Esophagus (tissue), 2 donors: ENCODE results near the gene CRYBB2. TPM values are rescaled to one million over a fixed set of nuclear protein-coding genes. Genes with fewer than 3 reads are reported as not detected.
"Not testable (repeated sequence)": the region's sequence is repeated elsewhere in the genome, so short reads cannot be mapped to it uniquely, and the experiment has no call there.

Source experiments
- H3K27ac ChIP-seq, 2 donors: one replicate each; pipeline ENCODE4 v1.5.1; 2013; ENCODE audit warnings: low read depth in 2 of 2, mild to moderate bottlenecking in 2 of 2, inconsistent platforms in 1 of 2, low read length in 1 of 2, moderate library complexity in 1 of 2
- H3K27me3 ChIP-seq, 2 donors: one replicate each; pipeline ENCODE4 v1.6.1; 2013; ENCODE audit warnings: low read length in 2 of 2, control low read depth in 1 of 2, mild to moderate bottlenecking in 1 of 2; ENCODE audit not compliant: insufficient read depth in 2 of 2, control insufficient read depth in 1 of 2
- H3K36me3 ChIP-seq, 2 donors: one replicate each; pipeline ENCODE4 v1.6.1; 2013; ENCODE audit warnings: low read length in 1 of 2; ENCODE audit not compliant: control insufficient read depth in 2 of 2, insufficient read depth in 2 of 2
- H3K4me1 ChIP-seq, 2 donors: one replicate each; pipeline ENCODE4 v1.6.1; 2013; ENCODE audit warnings: low read length in 1 of 2; ENCODE audit not compliant: control insufficient read depth in 2 of 2, insufficient read depth in 2 of 2
- H3K4me3 ChIP-seq, 2 donors: one replicate each; pipeline ENCODE4 v1.5.1; 2013; ENCODE audit warnings: low read length in 2 of 2, mild to moderate bottlenecking in 2 of 2, low read depth in 1 of 2, moderate library complexity in 1 of 2
- H3K9me3 ChIP-seq, 2 donors: one replicate each; pipeline ENCODE4 v1.6.1; 2013; ENCODE audit warnings: mild to moderate bottlenecking in 2 of 2, low read depth in 1 of 2, low read length in 1 of 2, moderate library complexity in 1 of 2; ENCODE audit not compliant: control insufficient read depth in 2 of 2, insufficient read depth in 1 of 2
- WGBS, 2 donors: extraction: QIAGEN DNeasy Blood & Tissue Kit; methylation state at CpG; one replicate each; pipeline ENCODE4 v1.1.7; 2013; 5-methylcytosine and 5-hydroxymethylcytosine counted together
- polyA plus RNA-seq, 2 donors: library from polyadenylated mRNA; stranded (reverse); fragments of 200-250 nt; gene quantifications; one replicate each; pipeline ENCODE4 v1.2.3, GENCODE V29; 2013
- donor health status: healthy with polysubstance abuse.
- donor health status: Bipolar disorder and iron deficiency.

Gene CRYBB2
- polyA plus RNA-seq, 2 donors = 0.18 to 0.49 TPM

DNA sequence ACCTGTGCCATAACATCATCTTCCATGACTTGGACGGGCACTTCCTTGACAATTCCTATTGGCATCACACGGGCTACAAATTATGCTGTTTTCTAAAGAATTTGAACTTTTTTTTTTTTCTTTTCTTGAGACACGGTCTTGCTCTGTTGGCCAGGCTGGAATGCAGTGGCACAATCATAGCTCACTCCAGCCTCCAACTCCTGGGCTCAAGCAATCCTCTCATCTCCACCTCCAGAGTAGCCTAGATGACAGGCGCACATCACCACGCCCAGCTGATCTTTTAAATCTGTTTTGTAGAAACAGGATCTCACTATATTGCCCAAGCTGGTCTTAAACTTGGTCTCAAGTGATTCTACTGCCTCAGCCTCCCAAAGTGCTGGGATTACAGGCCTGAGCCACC, 23.1 kb upstream of the CRYBB2 start:
- Histone ChIP-seq H3K4me1 (no peaks in the 10 kb centered on the region), H3K9me3 (no peaks in the 10 kb centered on the region), H3K27ac (no peak overlapping the region), H3K27me3 (no peaks in the 10 kb centered on the region), H3K4me3 (no peak overlapping the region), H3K36me3 (peaks cover 15 to 40% of the 10 kb centered on the region in 2 donors)
- 88 to 91% methylated on average over 5 of the region's 5 CpGs for WGBS, 2 donors

- 88% methylated on average over 4 of the region's 4 CpGs for WGBS, 2 donors
- Histone ChIP-seq H3K36me3 (peaks cover 11 to 34% of the 10 kb centered on the region in 2 donors), H3K27me3 (no peaks in the 10 kb centered on the region), H3K4me1 (no peaks in the 10 kb centered on the region), H3K9me3 (no peaks in the 10 kb centered on the region), H3K27ac (no peak overlapping the region), H3K4me3 (no peak overlapping the region)
These were observed 22.1 kb upstream of the CRYBB2 start for GRCh38 chr22:25197340-25197739.

DNA sequence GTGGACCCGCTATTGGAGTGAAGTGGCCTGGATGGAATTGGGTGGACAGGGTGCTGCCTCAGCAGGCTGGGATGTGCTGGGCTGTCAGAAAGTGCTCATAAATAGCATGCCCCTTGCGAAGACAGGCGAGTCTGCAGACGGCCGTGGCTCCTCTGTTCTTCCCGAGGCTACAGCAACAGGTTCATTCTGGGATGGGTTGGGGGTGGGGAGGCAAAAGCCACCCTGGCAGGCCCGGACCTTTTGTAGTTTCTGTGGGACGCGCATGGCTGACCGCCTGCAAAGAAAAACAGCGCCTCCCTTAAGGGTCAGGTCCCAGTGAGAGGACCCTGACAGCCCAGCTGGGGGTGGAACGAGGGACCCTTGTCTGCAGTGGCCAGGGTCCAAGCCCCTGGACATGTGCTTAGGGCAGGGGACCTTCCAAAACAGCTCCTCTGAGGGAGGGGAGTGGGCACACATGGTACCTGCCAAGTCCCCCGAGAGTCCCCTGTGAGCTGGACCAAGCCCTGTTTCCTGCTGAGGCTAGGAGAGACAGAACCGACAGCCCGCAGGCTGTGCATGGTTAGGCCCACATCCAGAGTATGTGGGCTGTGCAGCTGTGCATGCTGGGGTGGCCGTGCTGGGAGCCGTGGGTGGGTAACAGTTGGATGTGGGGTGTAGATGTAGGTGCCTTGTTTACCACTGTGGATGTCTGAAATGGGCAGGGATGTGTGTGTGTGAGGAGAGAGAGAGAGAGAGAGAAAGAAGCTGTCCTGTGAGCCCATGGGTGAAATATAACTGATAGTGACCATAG, 19.5 kb upstream of the CRYBB2 start, which contains the start of gene CRYBB3:
Gene CRYBB3, plus strand, starts transcription at position 128 of the 790 bp plus-strand sequence. CDS start 1,539 bp downstream, outside the sequence.
- Histone ChIP-seq H3K36me3 (peaks cover 0 to 23% of the 10 kb centered on the region in 2 donors), H3K9me3 (no peaks in the 10 kb centered on the region), H3K4me3 (no peak within 1 kb of the TSS), H3K4me1 (no peaks in the 10 kb centered on the region), H3K27ac (no peak within 1 kb of the TSS), H3K27me3 (no peaks in the 10 kb centered on the region)
- WGBS, 2 donors = 66 to 72% methylated on average over 17 of the region's 17 CpGs

- 67 to 68% methylated on average over 7 of the region's 7 CpGs for whole genome bisulfite sequencing, 2 donors
- no peak overlapping the region for H3K27ac ChIP-seq
- H3K9me3 ChIP-seq = no peaks in the 10 kb centered on the region
- H3K4me3 ChIP-seq = no peak overlapping the region
- H3K36me3 ChIP-seq = peaks cover 0 to 19% of the 10 kb centered on the region in 2 donors
- H3K27me3 ChIP-seq = no peaks in the 10 kb centered on the region
- no peaks in the 10 kb centered on the region for H3K4me1 ChIP-seq
These were observed 18.5 kb upstream of the CRYBB2 start for GRCh38 chr22:25200967-25201366.

DNA sequence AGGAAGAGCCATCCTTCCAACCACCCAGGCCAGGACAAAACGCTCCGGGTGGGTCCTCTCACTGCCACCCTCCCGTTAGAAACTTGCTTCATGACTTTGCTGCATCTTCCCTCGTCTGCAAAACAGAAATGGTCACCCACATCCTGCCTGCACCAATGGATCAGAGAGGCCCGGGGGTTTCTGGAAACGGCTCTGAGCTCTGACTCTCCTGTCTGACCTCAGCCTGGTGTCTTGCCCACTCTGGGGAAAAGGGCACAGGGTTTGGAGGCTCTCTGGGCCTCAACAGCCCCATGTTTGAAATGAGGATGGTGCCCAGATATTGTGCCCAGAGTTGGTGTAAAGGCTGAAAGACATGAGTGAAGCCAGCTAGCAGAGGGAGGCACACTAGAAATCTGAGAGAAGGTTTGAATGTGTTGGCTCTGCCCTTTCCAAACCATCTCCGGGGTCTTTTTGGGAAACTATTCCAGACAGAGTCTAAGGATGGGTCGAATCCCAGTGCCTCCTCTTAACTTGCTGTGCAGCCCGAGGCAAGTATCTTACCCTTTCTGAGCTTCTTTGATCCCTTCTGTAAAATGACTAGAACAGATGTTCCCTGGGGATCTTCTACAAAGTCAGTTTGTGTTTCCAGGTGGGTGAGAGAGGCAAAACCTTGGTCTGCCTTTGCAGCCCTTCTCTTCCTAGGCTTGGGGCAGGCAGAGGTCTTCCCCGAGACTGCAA, 17.7 kb upstream of the CRYBB2 start:
- Histone ChIP-seq H3K9me3 (no peaks in the 10 kb centered on the region), H3K4me1 (no peaks in the 10 kb centered on the region), H3K27ac (no peak overlapping the region), H3K4me3 (no peak overlapping the region), H3K27me3 (no peaks in the 10 kb centered on the region), H3K36me3 (peaks cover 0 to 17% of the 10 kb centered on the region in 2 donors)
- WGBS, 2 donors = 58 to 66% methylated on average over 10 of the region's 10 CpGs

GRCh38 chr22:25202290-25202921, 17.0 kb upstream of the CRYBB2 start:
- Histone ChIP-seq H3K4me1 (no peaks in the 10 kb centered on the region), H3K36me3 (peaks cover 0 to 15% of the 10 kb centered on the region in 2 donors), H3K27me3 (no peaks in the 10 kb centered on the region), H3K27ac (no peak overlapping the region), H3K9me3 (no peaks in the 10 kb centered on the region), H3K4me3 (no peak overlapping the region)
- 54 to 58% methylated on average over 15 of the region's 15 CpGs for WGBS, 2 donors

DNA sequence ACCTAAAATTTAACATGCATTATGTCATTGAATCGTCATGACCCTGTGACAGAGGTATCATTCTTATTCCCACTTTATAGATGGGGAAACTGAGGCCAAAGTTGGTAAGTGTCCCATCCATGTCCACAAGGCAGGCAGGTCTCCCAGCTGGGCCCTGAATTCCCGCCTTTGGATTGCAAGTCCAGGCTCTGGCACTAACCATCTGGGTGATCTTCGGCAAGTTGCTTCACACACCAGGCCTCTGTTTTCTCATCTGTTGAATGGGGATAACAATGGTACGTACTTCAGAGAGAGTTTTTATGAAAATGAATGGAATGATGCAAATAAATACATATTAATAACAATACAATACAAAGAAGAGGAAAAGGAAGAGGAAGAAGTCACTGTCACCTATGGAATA, 16.4 kb upstream of the CRYBB2 start:
- Histone ChIP-seq H3K4me1 (no peaks in the 10 kb centered on the region), H3K4me3 (no peak overlapping the region), H3K36me3 (peaks cover 0 to 8% of the 10 kb centered on the region in 2 donors), H3K27ac (no peak overlapping the region), H3K9me3 (no peaks in the 10 kb centered on the region), H3K27me3 (no peaks in the 10 kb centered on the region)
- 87 to 90% methylated on average over 4 of the region's 4 CpGs for WGBS, 2 donors

- not testable (repeated sequence) for H3K27me3 ChIP-seq, H3K4me1 ChIP-seq, H3K36me3 ChIP-seq, H3K4me3 ChIP-seq, H3K27ac ChIP-seq, H3K9me3 ChIP-seq
- 75 to 78% methylated on average over 7 of the region's 7 CpGs for WGBS, 2 donors
These were observed 14.9 kb upstream of the CRYBB2 start for GRCh38 chr22:25204547-25204946.

DNA sequence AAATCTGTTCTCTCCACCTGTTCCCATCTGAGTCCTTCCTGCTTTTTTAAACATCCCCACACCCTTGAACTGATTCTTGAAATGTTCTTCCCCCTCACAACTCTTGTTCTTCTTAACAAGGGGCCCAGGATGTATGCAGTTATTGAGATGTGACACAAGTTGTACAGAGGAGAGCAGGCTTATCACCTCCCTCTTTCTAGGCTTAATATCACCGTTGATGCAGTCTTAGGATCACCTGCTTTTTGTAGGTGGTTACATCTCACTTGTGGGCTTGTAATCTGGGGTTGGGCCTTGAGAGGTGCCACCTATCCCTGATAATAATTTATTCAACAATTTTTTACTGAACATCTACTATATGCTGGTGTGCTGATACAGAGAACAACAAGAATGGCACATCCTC, 13.6 kb upstream of the CRYBB2 start:
- Histone ChIP-seq H3K27me3 (no peaks in the 10 kb centered on the region), H3K9me3 (no peaks in the 10 kb centered on the region), H3K27ac (no peak overlapping the region), H3K36me3 (peaks cover 0 to 6% of the 10 kb centered on the region in 2 donors), H3K4me3 (no peak overlapping the region), H3K4me1 (no peaks in the 10 kb centered on the region)
- 70 to 85% methylated on average over 1 of the region's 1 CpG for WGBS, 2 donors
